GM12891 (cell line): Measurements from ENCODE around the gene LYPD1.

ENCODE experiments used
- PAX5 ChIP-seq: IDR thresholded peaks from 2 replicates; pipeline ENCODE4 v1.6.1; 2011; ENCODE audit warnings: low read length, moderate library complexity, mild to moderate bottlenecking; ENCODE audit not compliant: insufficient read depth, severe bottlenecking
- POLR2A ChIP-seq: IDR thresholded peaks from 2 replicates; pipeline ENCODE4 v1.6.1; 2011; ENCODE audit warnings: low read depth, low read length, control low read depth
- POLR2AphosphoS5 ChIP-seq: IDR thresholded peaks from 2 replicates; pipeline ENCODE4 v1.6.1; 2011; ENCODE audit warnings: low read depth, low read length, control low read depth
- POU2F2 ChIP-seq: IDR thresholded peaks from 2 replicates; pipeline ENCODE4 v1.6.1; 2011; ENCODE audit warnings: low read depth, mild to moderate bottlenecking, control low read depth, low read length, moderate library complexity
- SPI1 ChIP-seq: IDR thresholded peaks from 2 replicates; pipeline ENCODE4 v1.6.1; 2011; ENCODE audit warnings: low read depth, low read length, control low read depth
- TAF1 ChIP-seq: IDR thresholded peaks from 2 replicates; pipeline ENCODE4 v1.6.1; 2011; ENCODE audit warnings: low read depth, low read length, control low read depth

GRCh38 chr2:132670496-132671150 is 618 bp upstream of the LYPD1 start:
- TF ChIP-seq POLR2A (no peak), POLR2AphosphoS5 (no peak), SPI1 (no peak), TAF1 (no peak), POU2F2 (no peak), PAX5 (no peak)
